Panc1 (cell line): ENCODE results near the gene RIPOR3.

Experiments
- POLR2AphosphoS5 ChIP-seq: IDR thresholded peaks from 2 replicates; pipeline ENCODE4 v1.6.1; 2012; ENCODE audit warnings: mild to moderate bottlenecking, low read depth, low read length, moderate library complexity
- TCF7L2 ChIP-seq: IDR thresholded peaks from 2 replicates; pipeline ENCODE4 v1.6.1; 2011; ENCODE audit warnings: mild to moderate bottlenecking, low read depth, low read length, inconsistent platforms
- TF ChIP-seq, protein P1 (sequence below): fragments of 450-650 bp; IDR thresholded peaks from 2 replicates; pipeline ENCODE4 v1.5.1; 2017; ENCODE audit warnings: mild to moderate bottlenecking
- TF ChIP-seq, protein P2 (sequence below), 2 experiments: IDR thresholded peaks; 2 replicates each; pipeline ENCODE4 v1.6.1; 2011 to 2012; ENCODE audit warnings: low read depth in 2 of 2, control low read depth in 1 of 2, low read length in 1 of 2, mild to moderate bottlenecking in 1 of 2, moderate library complexity in 1 of 2; ENCODE audit not compliant: insufficient read depth in 1 of 2

DNA sequence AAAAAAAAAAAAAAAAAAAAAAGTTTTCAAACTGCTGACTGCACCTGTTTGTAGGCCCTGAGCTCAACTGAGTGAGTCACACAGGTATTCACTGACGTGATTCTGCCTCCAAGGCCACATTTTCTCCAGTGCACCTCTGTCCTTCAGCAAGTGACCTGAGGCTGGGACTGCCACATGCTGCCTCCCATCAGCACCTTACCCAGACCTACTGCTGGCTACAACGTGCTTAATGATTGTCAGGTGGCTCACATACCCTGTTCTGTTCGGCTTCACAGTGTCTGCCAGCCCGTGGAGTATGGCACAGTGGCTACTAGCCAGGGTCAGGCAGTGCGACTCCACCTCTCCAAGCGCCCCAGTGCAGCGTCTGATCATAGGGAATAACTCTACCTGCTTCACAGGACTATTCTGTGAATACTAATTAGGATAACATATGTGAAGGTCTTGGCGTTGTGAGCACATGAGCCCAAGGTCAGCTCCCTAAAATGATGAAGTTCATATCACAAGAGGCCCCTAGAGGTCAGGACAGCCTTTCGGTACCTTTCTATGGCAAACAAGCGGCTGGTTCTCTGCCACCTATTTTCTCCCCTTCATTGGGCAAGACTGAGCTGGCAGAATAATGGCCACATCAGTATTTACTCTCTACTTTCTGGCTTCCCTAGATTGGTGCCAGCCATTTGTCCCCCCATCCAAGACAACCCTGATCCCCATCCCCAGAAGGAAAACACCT lies 28.1 kb downstream of the RIPOR3 start:
- TF ChIP-seq, protein P1, sequence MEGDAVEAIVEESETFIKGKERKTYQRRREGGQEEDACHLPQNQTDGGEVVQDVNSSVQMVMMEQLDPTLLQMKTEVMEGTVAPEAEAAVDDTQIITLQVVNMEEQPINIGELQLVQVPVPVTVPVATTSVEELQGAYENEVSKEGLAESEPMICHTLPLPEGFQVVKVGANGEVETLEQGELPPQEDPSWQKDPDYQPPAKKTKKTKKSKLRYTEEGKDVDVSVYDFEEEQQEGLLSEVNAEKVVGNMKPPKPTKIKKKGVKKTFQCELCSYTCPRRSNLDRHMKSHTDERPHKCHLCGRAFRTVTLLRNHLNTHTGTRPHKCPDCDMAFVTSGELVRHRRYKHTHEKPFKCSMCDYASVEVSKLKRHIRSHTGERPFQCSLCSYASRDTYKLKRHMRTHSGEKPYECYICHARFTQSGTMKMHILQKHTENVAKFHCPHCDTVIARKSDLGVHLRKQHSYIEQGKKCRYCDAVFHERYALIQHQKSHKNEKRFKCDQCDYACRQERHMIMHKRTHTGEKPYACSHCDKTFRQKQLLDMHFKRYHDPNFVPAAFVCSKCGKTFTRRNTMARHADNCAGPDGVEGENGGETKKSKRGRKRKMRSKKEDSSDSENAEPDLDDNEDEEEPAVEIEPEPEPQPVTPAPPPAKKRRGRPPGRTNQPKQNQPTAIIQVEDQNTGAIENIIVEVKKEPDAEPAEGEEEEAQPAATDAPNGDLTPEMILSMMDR: no peak
- TF ChIP-seq, protein P2, sequence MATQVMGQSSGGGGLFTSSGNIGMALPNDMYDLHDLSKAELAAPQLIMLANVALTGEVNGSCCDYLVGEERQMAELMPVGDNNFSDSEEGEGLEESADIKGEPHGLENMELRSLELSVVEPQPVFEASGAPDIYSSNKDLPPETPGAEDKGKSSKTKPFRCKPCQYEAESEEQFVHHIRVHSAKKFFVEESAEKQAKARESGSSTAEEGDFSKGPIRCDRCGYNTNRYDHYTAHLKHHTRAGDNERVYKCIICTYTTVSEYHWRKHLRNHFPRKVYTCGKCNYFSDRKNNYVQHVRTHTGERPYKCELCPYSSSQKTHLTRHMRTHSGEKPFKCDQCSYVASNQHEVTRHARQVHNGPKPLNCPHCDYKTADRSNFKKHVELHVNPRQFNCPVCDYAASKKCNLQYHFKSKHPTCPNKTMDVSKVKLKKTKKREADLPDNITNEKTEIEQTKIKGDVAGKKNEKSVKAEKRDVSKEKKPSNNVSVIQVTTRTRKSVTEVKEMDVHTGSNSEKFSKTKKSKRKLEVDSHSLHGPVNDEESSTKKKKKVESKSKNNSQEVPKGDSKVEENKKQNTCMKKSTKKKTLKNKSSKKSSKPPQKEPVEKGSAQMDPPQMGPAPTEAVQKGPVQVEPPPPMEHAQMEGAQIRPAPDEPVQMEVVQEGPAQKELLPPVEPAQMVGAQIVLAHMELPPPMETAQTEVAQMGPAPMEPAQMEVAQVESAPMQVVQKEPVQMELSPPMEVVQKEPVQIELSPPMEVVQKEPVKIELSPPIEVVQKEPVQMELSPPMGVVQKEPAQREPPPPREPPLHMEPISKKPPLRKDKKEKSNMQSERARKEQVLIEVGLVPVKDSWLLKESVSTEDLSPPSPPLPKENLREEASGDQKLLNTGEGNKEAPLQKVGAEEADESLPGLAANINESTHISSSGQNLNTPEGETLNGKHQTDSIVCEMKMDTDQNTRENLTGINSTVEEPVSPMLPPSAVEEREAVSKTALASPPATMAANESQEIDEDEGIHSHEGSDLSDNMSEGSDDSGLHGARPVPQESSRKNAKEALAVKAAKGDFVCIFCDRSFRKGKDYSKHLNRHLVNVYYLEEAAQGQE (IDR thresholded peaks at IDR 0.05; ENCODE audit: insufficient read depth in 1 of 2, low read depth in 2 of 2, low read length in 1 of 2): no peak
- TF ChIP-seq POLR2AphosphoS5: peak; percentile 5; the same call in 1 of the 2 replicates
- TF ChIP-seq TCF7L2: no peak
